ENCODE data around the gene HSPB8. TPM values are rescaled to one million over a fixed set of nuclear protein-coding genes. Genes with fewer than 3 reads are reported as not detected.

Gene HSPB8
- total and polyA plus RNA-seq, 2 of the 4 experiments (the other 2 are of a cell fraction): 12.9 to 25.8 TPM

DNA sequence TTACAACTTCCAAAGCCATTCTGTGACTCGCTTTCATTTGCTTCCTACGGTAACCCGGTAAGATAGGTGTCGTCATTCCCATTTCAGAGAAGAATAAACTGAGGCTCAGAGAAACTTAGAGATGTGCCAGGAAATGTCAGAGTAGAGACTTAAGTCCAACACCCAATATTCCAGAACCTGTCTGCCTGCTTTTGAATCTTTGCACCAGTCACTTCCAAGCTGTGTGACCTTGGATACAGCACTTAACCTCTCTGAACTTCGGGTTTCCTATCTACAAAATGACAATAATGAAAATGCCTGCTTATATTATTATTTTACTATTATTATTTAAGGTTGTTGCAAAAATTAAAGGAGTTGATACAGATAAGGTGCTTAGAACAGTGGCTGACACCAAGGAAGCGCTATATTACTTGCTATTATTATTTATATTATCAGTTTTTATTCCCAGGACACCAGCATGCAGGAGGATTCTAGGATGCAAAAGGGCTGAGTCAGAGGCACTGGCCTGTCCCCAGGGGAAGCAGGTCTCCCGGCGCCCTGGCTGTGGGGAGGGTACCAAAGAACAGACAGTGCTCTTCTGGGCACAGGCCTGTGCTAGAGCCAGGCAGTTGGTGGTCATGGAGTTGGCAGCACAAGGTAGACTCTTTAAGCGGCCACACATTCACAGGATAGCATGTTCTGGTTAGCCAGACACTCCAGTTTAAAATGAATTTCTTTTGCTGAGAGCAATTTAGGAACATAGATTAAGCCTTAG is 5.4 kb downstream of the HSPB8 start:
- no peak overlapping the region for H3K9ac ChIP-seq (ENCODE audit: low read depth, low read length)
- no peak overlapping the region for H3K4ac ChIP-seq (ENCODE audit: low read depth, low read length)
- dilution Hi-C loops (cut with HindIII; ENCODE audit: low sequenced_read_pairs, unreplicated experiment): no loop called here
- in situ Hi-C loops (cut with MboI; ENCODE audit: low sequenced_read_pairs): loop anchor here (25.0 kb wide), 1 partner anchor 772 kb away; no protein-coding TSS in a partner anchor
- H4K91ac ChIP-seq (ENCODE audit: insufficient read depth, low read depth, low read length): no peak overlapping the region
- H2BK120ac ChIP-seq (ENCODE audit: low read depth, low read length): no peak overlapping the region
- ATAC-seq (ENCODE audit: low read depth) (no peak), DNase-seq (no peak)
- no peak overlapping the region for H3K4me3 ChIP-seq (ENCODE audit: insufficient read depth, low read depth, low read length)
- H3K14ac ChIP-seq (replicated peaks; ENCODE audit: low read depth, low read length): no peak overlapping the region
- no peak overlapping the region for H2AK9ac ChIP-seq (replicated peaks; ENCODE audit: low read depth, low read length, poor library complexity)
- H3K4me2 ChIP-seq (ENCODE audit: low read depth, low read length): no peak overlapping the region
- no peak overlapping the region for H2BK20ac ChIP-seq (ENCODE audit: low read depth, low read length)
- peaks cover 16% of the 10 kb centered on the region for H3K4me1 ChIP-seq (ENCODE audit: control insufficient read depth, insufficient read depth, low read length)
- H3K27me3 ChIP-seq (ENCODE audit: control insufficient read depth, insufficient read depth, low read length): no peaks in the 10 kb centered on the region
- 100% methylated on average over 2 of the region's 9 CpGs; no CpG with 5 or more reads in 1 of the 2 experiments for WGBS, 2 experiments (ENCODE audit: extremely low coverage in 2 of 2, insufficient read length in 1 of 2)
- H3K56ac ChIP-seq (ENCODE audit: extremely low read depth, insufficient read depth, low read length): no peak overlapping the region
- intact Hi-C loops (cut with micrococcal nuclease): no loop called here
- no peaks in the 10 kb centered on the region for H4K20me1 ChIP-seq (ENCODE audit: insufficient read depth, low read length)
- ChIA-PET CTCF (interaction anchor here (0.5 kb wide), 1 partner anchor 70 kb away, joined by 3 read pairs; no protein-coding TSS in a partner anchor), POLR2A (ENCODE audit: unreplicated experiment) (no interaction called here)
- no peaks in the 10 kb centered on the region for H3K9me3 ChIP-seq (ENCODE audit: control insufficient read depth, insufficient read depth, low read length)
- H2BK5ac ChIP-seq (ENCODE audit: low read depth, low read length, poor library complexity, severe bottlenecking): no peak overlapping the region
- no peak overlapping the region for H3K27ac ChIP-seq (ENCODE audit: insufficient read depth, low read length)
- H2AFZ ChIP-seq (replicated peaks; ENCODE audit: low read length, poor library complexity): no peak overlapping the region
- H3K79me1 ChIP-seq (ENCODE audit: low read depth in 1 of 2, low read length in 2 of 2): peaks cover 25 to 27% of the 10 kb centered on the region in 2 experiments
- H4K5ac ChIP-seq (ENCODE audit: low read depth, low read length): no peak overlapping the region
- no peak overlapping the region for H2BK15ac ChIP-seq (ENCODE audit: low read depth, low read length)
- no TSS peak for BruUV-seq (replicated peaks)
- H4K8ac ChIP-seq (ENCODE audit: low read depth in 2 of 2, low read length in 2 of 2): no peak overlapping the region
- H3K36me3 ChIP-seq (ENCODE audit: control insufficient read depth, insufficient read depth, low read length): peaks cover 6% of the 10 kb centered on the region
- no peaks in the 10 kb centered on the region; the same call in 1 of the 2 replicates for H3K9me1 ChIP-seq (ENCODE audit: insufficient read depth, low read length)
- H3K18ac ChIP-seq (ENCODE audit: low read depth, low read length): no peak overlapping the region
- H3K23ac ChIP-seq (ENCODE audit: low read depth, low read length): no peak overlapping the region
- no peak for TF ChIP-seq MAZ (IDR thresholded peaks at IDR 0.05; ENCODE audit: borderline replicate concordance, low read depth, low read length)
- no peak for TF ChIP-seq NFE2L2 (IDR thresholded peaks at IDR 0.05; ENCODE audit: low read depth, low read length)
- no peak for TF ChIP-seq RAD21 (IDR thresholded peaks at IDR 0.05; ENCODE audit: low read length)
- no peak overlapping the region for H2AK5ac ChIP-seq (ENCODE audit: low read depth, low read length)

Measured in IMR-90 (cell line).